ENCODE data around the gene KRTAP4-11.

- TF ChIP-seq, protein P1, sequence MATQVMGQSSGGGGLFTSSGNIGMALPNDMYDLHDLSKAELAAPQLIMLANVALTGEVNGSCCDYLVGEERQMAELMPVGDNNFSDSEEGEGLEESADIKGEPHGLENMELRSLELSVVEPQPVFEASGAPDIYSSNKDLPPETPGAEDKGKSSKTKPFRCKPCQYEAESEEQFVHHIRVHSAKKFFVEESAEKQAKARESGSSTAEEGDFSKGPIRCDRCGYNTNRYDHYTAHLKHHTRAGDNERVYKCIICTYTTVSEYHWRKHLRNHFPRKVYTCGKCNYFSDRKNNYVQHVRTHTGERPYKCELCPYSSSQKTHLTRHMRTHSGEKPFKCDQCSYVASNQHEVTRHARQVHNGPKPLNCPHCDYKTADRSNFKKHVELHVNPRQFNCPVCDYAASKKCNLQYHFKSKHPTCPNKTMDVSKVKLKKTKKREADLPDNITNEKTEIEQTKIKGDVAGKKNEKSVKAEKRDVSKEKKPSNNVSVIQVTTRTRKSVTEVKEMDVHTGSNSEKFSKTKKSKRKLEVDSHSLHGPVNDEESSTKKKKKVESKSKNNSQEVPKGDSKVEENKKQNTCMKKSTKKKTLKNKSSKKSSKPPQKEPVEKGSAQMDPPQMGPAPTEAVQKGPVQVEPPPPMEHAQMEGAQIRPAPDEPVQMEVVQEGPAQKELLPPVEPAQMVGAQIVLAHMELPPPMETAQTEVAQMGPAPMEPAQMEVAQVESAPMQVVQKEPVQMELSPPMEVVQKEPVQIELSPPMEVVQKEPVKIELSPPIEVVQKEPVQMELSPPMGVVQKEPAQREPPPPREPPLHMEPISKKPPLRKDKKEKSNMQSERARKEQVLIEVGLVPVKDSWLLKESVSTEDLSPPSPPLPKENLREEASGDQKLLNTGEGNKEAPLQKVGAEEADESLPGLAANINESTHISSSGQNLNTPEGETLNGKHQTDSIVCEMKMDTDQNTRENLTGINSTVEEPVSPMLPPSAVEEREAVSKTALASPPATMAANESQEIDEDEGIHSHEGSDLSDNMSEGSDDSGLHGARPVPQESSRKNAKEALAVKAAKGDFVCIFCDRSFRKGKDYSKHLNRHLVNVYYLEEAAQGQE (IDR thresholded peaks at IDR 0.05; ENCODE audit: insufficient read depth in 1 of 2, low read depth in 2 of 2, low read length in 2 of 2) = no peak
- TF ChIP-seq POLR2AphosphoS5 (IDR thresholded peaks at IDR 0.05; ENCODE audit: low read depth, low read length) = no peak
Measured at GRCh38 chr17:41151525-41151924, 33.4 kb upstream of the KRTAP4-11 start.

Measured in PFSK-1 (cell line).